K562 (cell line): ENCODE results near the gene JPT1. TPM values are rescaled to one million over a fixed set of nuclear protein-coding genes. Genes with fewer than 3 reads are reported as not detected.
A peak's percentile ranks its signal among the peaks of the same experiment; 100 is the strongest.

Experiments
- ARID1B ChIP-seq: fragments of 450-650 bp; IDR thresholded peaks from 2 replicates; pipeline ENCODE4 v1.6.1; 2016; ENCODE audit warnings: antibody characterized with exemption, mild to moderate bottlenecking, inconsistent platforms
- ATF7 ChIP-seq: fragments of 450-650 bp; IDR thresholded peaks from 2 replicates; pipeline ENCODE4 v1.7.1; 2014; ENCODE audit warnings: mild to moderate bottlenecking, moderate library complexity
- DPF2 ChIP-seq: fragments of 450-650 bp; IDR thresholded peaks from 2 replicates; pipeline ENCODE4 v1.6.1; 2016
- FOS ChIP-seq: IDR thresholded peaks from 3 replicates; pipeline ENCODE4 v1.6.1; 2011; ENCODE audit not compliant: insufficient read length; ENCODE audit errors: extremely low read depth
- KDM1A ChIP-seq, 2 experiments: fragments of 450-650 bp; IDR thresholded peaks; 2 replicates each; pipeline ENCODE4 v1.6.1; 2016; ENCODE audit warnings: mild to moderate bottlenecking in 2 of 2
- LEF1 ChIP-seq: fragments of 450-650 bp; IDR thresholded peaks from 2 replicates; pipeline ENCODE4 v1.6.1; 2016; ENCODE audit warnings: mild to moderate bottlenecking
- MYC ChIP-seq, 2 experiments: fragments of 250-450 bp in 1 of 2; sonication (Bioruptor Pico) in 1 of 2; IDR thresholded peaks; 2 replicates each; pipeline versions ENCODE4 v1.5.1 to v1.6.1; 2012 to 2021; ENCODE audit warnings: low read depth in 2 of 2, borderline replicate concordance in 1 of 2, improper control_type of control experiment in 1 of 2, low read length in 1 of 2, mild to moderate bottlenecking in 1 of 2, moderate library complexity in 1 of 2
- PRPF4 ChIP-seq: fragments of 200-400 bp; formaldehyde crosslinking; IDR thresholded peaks from one replicate; pipeline ENCODE4 v1.6.1; 2017; ENCODE audit warnings: low read length, low read depth, mild to moderate bottlenecking; ENCODE audit not compliant: insufficient read depth, poor library complexity, severe bottlenecking
- RNF2 ChIP-seq: sonication (generic); IDR thresholded peaks from 2 replicates; pipeline ENCODE4 v1.6.1; 2016
- SMAD1 ChIP-seq: fragments of 150-350 bp; IDR thresholded peaks from 2 replicates; pipeline ENCODE4 v1.6.1; 2014; ENCODE audit warnings: low read length, low read depth; ENCODE audit not compliant: partially characterized antibody
- TEAD4 ChIP-seq, 2 experiments: sonication (generic) in 1 of 2; formaldehyde crosslinking in 1 of 2; IDR thresholded peaks; 2 replicates each; pipeline versions ENCODE4 v1.6.1 to v1.8.0; 2012 to 2022; ENCODE audit warnings: borderline replicate concordance in 1 of 2, inconsistent platforms in 1 of 2, low read length in 1 of 2, mild to moderate bottlenecking in 1 of 2, missing genetic modification reagents in 1 of 2
- ZBTB17 ChIP-seq: fragments of 450-650 bp; formaldehyde crosslinking; IDR thresholded peaks from 2 replicates; pipeline ENCODE4 v1.4.0; 2020; ENCODE audit warnings: mild to moderate bottlenecking
- ZNF699 ChIP-seq: fragments of 250-450 bp; sonication (Bioruptor Pico); IDR thresholded peaks from 2 replicates; pipeline ENCODE4 v1.8.0; 2021; ENCODE audit warnings: mild to moderate bottlenecking, moderate library complexity; ENCODE audit not compliant: insufficient replicate concordance
- polyA plus RNA-seq, 8 experiments: library from polyadenylated mRNA; depleted of rRNA in 4 of 8; stranded (reverse) in 5 of 8; unstranded in 3 of 8; fragments of >200 nt; fragmentation: Nextera tagmentation in 2 of 8; fragmentation: Illumina TruSeq in 1 of 8; extraction: Ambion mirVana in 2 of 8; extraction: Trizol in 1 of 8; gene quantifications; 2 replicates each; pipeline versions ENCODE4 v1.2.1 to v1.2.3, GENCODE V29; 2011 to 2014; ENCODE audit warnings: inconsistent platforms in 1 of 8, missing spikeins in 1 of 8
- total RNA-seq, 7 experiments: library from RNA; depleted of rRNA in 6 of 7; stranded (reverse); fragments of >200 nt in 6 of 7; fragmentation: Illumina TruSeq in 2 of 7; extraction: Trizol in 2 of 7; gene quantifications; 2 replicates each; pipeline versions ENCODE4 v1.2.1 to v1.2.3, GENCODE V29; 2011 to 2021; ENCODE audit warnings: low replicate concordance in 1 of 7
- TF ChIP-seq, protein P1 (sequence below): sonication (generic); formaldehyde crosslinking; IDR thresholded peaks from 2 replicates; pipeline ENCODE4 v1.4.0; 2020; ENCODE audit warnings: mild to moderate bottlenecking, missing genetic modification reagents
- TF ChIP-seq, protein P2 (sequence below): sonication (generic); formaldehyde crosslinking; IDR thresholded peaks from 2 replicates; pipeline ENCODE4 v1.8.1; 2023; ENCODE audit warnings: mild to moderate bottlenecking, missing genetic modification reagents
- TF ChIP-seq, protein P3 (sequence below), 2 experiments: fragments of 450-650 bp; IDR thresholded peaks; 2 replicates each; pipeline ENCODE4 v1.6.1; 2016
- TF ChIP-seq, protein P4 (sequence below): fragments of 450-650 bp; IDR thresholded peaks from 2 replicates; pipeline ENCODE4 v1.6.1; 2016

The JPT1 gene
- total and polyA plus RNA-seq, 9 of the 15 experiments (the other 6 are each of a cell fraction or from before 2014, with no cell fraction given): 56.7 to 292 (median 144) TPM

DNA sequence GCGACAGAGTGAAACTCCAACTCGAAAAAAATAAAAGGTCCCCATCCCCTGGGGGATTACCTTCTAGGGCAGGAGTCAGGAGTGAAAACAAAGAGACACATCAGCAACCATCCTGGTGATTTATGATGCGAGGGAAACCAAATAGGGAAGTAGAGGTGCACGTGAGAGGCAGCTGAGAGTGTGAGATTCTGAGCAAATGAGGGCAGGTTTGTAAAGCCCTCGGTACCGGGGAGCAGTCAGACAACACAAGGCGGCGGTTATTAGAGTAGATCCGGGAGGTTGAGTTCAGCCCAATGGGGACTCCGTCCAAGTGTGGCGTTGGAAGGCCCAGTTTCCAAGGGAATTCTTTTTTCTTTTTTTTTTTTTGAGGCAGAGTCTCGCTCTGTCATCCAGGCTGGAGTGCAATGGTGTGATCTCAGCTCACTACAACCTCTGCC lies 51.9 kb downstream of the JPT1 start (continued):
- TF ChIP-seq ARID1B (peak; percentile 50; the same call in 1 of the 2 replicates), LEF1 (peak; percentile 83; the same call in 1 of the 2 replicates), FOS (no peak), MYC (IDR thresholded peaks at IDR 0.05; ENCODE audit: low read depth, low read length) (0 out of 2 replicates have a peak, but pooled peaks have one; percentile 32), MYC (CRISPR knock-in tag; IDR thresholded peaks at IDR 0.05; ENCODE audit: borderline replicate concordance, low read depth) (no peak), TEAD4 (IDR thresholded peaks at IDR 0.05; ENCODE audit: low read length) (peak; percentile 58; the same call in 1 of the 2 replicates), TEAD4 (CRISPR knock-in tag; IDR thresholded peaks at IDR 0.05; ENCODE audit: borderline replicate concordance) (no peak), RNF2 (peak; percentile 53; the same call in 1 of the 2 replicates), ZBTB17 (CRISPR knock-in tag) (no peak), KDM1A (IDR thresholded peaks at IDR 0.05) (peak in 1 of 2 experiments; percentile 43; a peak in 2 of 4 replicates), DPF2 (0 out of 2 replicates have a peak, but pooled peaks have one; percentile 17), ATF7 (0 out of 2 replicates have a peak, but pooled peaks have one; percentile 14), PRPF4 (no peak), SMAD1 (no peak), ZNF699 (no peak)
- TF ChIP-seq, protein P1, sequence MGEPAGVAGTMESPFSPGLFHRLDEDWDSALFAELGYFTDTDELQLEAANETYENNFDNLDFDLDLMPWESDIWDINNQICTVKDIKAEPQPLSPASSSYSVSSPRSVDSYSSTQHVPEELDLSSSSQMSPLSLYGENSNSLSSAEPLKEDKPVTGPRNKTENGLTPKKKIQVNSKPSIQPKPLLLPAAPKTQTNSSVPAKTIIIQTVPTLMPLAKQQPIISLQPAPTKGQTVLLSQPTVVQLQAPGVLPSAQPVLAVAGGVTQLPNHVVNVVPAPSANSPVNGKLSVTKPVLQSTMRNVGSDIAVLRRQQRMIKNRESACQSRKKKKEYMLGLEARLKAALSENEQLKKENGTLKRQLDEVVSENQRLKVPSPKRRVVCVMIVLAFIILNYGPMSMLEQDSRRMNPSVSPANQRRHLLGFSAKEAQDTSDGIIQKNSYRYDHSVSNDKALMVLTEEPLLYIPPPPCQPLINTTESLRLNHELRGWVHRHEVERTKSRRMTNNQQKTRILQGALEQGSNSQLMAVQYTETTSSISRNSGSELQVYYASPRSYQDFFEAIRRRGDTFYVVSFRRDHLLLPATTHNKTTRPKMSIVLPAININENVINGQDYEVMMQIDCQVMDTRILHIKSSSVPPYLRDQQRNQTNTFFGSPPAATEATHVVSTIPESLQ (CRISPR knock-in tag): no peak
- TF ChIP-seq, protein P2, sequence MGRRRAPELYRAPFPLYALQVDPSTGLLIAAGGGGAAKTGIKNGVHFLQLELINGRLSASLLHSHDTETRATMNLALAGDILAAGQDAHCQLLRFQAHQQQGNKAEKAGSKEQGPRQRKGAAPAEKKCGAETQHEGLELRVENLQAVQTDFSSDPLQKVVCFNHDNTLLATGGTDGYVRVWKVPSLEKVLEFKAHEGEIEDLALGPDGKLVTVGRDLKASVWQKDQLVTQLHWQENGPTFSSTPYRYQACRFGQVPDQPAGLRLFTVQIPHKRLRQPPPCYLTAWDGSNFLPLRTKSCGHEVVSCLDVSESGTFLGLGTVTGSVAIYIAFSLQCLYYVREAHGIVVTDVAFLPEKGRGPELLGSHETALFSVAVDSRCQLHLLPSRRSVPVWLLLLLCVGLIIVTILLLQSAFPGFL (CRISPR knock-in tag): no peak
- TF ChIP-seq, protein P3, sequence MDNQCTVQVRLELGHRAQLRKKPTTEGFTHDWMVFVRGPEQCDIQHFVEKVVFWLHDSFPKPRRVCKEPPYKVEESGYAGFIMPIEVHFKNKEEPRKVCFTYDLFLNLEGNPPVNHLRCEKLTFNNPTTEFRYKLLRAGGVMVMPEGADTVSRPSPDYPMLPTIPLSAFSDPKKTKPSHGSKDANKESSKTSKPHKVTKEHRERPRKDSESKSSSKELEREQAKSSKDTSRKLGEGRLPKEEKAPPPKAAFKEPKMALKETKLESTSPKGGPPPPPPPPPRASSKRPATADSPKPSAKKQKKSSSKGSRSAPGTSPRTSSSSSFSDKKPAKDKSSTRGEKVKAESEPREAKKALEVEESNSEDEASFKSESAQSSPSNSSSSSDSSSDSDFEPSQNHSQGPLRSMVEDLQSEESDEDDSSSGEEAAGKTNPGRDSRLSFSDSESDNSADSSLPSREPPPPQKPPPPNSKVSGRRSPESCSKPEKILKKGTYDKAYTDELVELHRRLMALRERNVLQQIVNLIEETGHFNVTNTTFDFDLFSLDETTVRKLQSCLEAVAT (IDR thresholded peaks at IDR 0.05): no peak
- TF ChIP-seq, protein P4, sequence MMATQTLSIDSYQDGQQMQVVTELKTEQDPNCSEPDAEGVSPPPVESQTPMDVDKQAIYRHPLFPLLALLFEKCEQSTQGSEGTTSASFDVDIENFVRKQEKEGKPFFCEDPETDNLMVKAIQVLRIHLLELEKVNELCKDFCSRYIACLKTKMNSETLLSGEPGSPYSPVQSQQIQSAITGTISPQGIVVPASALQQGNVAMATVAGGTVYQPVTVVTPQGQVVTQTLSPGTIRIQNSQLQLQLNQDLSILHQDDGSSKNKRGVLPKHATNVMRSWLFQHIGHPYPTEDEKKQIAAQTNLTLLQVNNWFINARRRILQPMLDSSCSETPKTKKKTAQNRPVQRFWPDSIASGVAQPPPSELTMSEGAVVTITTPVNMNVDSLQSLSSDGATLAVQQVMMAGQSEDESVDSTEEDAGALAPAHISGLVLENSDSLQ: peak; percentile 94
